Midbrain (tissue), 1 donor: ENCODE data around the gene ST3GAL3.

Experiments
- DNase-seq: peaks from one replicate; lab custom pipeline; 2025; lab: John Stamatoyannopoulos, UW

ST3GAL3 gene, protein sequence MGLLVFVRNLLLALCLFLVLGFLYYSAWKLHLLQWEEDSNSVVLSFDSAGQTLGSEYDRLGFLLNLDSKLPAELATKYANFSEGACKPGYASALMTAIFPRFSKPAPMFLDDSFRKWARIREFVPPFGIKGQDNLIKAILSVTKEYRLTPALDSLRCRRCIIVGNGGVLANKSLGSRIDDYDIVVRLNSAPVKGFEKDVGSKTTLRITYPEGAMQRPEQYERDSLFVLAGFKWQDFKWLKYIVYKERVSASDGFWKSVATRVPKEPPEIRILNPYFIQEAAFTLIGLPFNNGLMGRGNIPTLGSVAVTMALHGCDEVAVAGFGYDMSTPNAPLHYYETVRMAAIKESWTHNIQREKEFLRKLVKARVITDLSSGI

DNA sequence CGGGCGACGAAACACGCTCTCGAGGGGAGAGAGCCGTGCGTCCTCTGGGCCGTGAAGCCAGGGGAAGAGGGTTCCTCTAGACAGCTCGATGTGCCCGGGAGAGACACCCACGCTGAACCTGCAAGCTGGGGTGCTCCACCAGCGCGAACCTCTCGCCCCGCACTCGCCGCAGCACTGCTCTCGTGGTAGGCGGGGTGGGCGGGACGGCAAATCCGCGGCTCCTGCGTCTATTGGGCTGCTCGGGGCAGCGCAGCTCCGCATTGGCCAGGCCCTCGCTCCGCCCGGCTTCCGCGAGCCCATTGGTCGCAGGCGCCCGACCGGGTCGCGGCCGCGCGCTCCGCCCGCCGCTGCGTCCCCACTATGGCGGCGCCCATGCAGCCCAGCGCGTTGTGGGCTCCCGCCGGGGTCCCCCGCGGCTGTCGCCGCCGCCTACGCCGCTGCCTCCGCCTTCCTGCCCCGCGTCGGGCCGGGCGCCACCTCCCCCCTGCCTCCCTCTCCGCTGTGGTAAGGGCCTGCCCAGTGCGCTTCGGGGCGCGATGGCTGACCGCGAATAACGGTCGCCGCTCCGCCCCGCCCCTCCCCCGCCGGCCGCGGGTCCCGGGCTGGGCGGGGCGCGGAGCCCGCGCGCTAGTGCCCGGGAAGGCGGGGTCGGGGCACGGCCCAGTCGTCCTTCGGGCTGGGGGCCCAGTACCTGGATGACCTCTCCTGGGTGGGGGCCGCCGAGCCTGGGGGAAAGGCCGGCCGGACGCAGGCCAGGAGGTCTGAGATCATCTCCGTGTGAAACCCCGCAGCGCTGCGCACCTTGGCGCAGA, at the start of gene ST3GAL3:
ST3GAL3 (plus strand) TSS at position 347 of the 812 bp plus-strand sequence. CDS start 28,727 bp downstream, outside the sequence.
- DNase-seq: peak; percentile 92

DNA sequence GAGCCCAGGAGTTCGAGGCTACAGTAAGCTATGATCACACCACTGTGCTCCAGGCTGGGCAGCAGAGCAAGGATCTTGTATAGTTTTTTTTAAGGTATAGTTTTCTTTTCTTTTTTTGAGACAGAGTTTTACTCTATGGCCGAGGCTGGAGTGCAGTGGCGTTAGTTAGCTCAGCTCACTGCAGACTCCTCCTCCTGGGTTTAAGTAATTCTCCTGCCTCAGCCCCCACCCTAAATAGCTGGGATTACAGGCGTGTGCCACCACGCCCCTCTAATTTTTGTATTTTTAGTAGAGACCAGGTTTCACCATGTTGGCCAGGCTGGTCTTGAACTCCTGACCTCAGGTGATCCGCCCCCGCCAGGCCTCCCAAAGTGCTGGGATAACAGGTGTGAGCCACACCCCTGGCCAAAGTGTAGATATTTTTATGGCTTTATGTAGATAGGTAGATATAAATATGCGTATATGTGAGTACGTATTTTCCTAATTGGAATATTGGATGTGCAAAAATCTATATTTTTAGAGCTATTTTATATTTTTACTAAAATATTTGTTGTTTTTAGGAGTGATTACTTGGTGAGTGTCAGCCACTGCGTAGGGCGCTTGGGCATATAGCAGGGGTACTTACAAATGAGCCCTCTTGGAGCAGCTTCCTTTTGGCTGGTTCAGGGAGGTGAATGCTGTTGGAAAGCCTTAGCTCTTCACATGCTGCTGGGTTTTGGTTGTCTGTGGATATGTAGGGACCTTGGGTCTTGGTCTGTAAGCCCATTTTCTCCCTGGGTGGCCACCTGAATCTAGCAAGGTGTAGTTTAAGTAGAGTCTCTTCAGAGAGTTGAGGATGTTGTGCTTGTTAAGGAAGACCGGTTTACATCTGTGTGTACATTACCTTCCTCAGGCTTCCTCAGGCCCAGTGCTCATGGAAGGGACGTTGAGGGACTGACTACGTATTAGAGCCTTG, 47.8 kb upstream of the ST3GAL3 start:
- no peak for DNase-seq

DNA sequence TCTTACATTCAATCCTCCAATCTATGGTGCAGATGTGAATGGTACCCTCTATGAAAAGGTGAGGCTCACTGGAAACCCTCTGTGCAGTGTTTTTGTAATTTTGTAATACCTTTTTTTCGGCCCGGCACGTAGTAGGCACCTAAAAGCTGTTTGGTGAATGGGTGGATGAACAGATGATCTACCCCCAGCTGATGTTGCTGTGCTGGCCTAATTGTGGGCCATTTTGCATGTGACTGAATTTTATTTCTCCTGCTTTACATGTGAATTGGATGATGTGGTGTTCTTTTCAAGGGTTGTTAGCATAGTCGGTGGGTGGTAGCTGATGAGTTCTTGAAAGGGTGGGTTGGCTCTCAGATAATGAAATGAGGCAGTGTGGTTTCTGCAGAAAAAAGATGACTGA, 47.0 kb upstream of the ST3GAL3 start:
- DNase-seq: no peak

DNA sequence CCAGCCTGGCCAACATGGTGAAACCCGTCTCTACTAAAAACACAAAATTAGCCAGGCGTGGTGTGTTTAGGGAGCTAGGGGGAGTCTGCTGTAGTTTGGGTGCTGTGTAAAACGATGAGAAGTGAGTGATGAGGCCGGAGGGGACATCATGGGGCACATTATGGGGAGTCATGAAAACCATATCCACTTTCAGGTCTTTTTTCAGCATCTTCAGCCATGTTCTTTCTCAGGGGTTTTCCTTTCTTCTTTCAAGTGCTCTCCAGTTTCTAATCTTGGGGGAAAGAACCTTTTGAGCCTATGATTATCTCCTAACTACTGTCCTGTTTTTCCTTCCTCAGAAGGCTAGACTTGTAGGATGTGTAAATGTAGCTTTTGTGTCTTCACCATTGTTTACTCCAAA, 43.0 kb upstream of the ST3GAL3 start:
- DNase-seq: no peak

DNA sequence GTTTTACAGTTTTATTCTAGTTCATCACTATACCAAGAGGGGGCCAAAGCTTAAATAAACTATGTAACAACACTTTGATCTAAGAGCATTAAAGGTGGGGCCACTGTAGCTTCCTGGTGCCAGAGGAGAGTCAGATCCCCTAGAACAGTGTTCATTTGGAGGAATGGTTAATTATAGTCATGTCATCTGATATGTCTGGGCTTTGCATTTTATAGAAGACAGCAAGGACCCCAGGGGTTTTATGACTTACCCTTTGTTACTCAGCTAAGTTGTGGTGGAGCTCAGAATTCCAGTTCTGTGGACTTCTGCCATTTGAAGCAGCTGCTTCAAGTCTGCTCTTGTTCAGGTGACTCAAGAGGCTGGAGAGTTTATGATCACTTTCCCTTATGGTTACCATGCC, 40.7 kb upstream of the ST3GAL3 start:
- no peak for DNase-seq

DNA sequence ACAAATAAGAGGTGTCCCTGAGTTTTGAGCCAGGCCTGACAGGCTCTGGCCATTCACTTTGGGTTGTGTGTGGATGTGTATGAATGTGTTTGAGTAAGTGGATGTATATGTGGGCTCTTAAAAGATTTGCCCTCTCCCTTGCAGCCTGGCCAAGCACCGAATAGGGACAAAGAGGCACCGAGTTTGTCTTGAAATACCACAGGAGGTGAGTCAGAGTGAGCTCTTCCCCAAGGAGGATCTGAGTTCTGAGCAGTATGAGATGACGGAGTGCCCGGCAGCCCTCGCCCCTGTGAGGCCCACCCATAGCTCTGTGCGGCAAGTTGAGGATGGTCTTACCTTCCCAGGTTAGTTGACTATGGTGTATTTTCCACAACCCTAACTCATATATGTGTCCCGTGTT, 38.4 kb upstream of the ST3GAL3 start:
- no peak for DNase-seq

DNA sequence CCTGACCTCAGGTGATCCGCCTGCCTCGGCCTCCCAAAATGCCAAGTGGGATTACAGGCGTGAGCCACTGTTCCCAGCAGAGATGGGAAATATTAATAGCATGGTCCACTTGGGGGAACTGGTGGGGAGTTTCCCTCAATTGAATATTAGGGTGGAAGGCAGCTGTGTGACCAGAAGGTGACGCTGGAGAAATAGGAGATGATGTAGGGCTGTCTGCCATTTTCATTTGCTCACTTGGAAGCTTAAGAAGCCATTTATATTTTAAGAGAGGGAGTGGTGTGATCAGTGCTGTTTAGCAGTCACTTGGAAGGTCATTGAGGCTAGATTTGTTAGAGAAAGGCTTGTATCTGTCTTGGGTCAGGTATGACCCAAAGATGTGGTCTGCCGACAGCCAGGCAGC, 37.5 kb upstream of the ST3GAL3 start:
- DNase-seq: no peak

DNA sequence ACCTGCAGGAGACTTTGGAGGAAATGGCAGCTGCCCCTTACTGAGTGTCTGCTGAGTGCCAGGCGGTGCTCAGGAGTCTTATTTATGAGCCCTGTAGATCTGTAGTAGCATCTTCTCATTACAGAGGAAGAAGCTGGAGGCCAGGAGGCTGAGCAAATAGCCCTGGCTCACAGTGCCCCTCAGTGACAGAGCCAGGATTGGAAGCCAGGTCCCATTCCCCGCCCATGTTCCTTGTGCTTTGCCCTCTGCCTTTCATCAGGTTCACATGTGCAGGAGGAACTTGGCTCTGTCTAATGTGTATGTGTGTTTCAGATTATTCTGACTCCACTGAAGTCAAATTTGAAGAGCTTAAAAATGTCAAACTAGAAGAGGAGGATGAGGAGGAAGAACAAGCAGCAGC, 36.1 kb upstream of the ST3GAL3 start:
- DNase-seq: no peak

DNA sequence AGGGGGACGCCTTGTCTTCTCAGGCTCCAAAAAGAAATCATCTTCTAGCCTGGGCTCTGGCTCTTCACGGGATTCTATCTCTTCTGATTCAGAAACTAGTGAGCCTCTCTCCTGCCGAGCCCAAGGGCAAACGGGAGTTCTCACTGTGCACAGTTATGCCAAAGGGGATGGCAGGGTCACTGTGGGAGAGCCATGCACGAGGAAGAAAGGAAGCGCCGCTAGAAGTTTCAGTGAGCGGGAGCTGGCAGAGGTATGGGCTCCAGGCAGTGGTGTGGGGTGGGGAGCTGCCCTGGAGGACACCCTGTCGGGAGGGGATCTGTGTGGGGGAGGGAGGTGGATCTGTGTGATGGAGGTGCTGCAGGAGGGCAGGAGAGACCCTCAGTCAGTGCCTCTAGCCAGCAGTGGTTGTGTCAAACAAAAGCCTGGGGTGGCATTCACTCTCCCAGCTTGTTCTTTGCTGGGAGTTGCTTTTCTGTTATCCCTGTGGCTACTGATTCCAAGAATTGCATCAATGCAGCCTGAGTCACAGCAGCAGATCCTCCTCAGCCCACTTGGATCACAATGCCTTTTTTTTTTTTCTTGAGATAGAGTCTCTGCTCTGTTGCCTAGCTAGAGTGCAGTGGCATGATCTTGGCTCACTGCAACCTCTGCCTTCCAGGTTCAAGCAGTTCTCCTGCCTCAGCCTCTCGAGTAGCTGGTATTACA, 35.6 kb upstream of the ST3GAL3 start:
- DNase-seq: no peak

DNA sequence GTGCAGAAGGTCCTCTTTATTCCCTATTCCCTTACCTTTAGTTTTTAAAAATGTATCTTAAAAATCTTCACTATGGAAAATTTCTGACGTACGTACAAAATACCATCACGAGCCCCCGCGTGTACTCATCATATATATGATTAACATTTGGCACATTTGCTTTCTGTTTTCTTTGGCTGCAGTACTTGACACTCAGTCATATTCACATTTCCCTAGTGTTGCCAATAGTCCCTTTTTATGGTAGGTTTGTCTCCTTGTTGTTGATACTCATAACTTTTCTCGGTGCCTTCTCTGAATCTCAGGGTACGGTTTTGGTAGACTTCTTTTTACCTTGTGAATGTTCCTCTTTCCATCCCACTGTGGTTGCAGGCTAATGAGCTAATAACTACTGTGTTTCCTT, 34.1 kb upstream of the ST3GAL3 start:
- no peak for DNase-seq

DNA sequence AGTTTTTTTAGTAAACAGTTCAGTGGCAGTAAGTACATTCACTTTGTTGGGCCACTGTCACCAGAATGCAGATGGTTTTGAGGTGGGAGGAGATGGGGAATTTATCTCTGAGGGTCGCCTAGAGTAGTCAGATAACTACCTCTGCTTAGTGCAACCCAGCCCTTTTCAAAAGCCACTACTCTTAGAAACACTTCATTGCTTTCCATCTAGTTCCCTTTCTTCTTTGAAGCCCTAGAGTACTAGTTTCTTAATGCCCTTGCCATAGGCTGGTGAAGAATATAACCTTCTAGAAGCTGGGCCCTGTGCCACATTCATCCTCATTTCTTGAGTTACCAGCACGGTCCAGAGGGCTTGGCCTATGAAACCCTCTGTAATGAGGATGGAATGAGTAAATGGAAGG, 28.4 kb upstream of the ST3GAL3 start:
- no peak for DNase-seq

DNA sequence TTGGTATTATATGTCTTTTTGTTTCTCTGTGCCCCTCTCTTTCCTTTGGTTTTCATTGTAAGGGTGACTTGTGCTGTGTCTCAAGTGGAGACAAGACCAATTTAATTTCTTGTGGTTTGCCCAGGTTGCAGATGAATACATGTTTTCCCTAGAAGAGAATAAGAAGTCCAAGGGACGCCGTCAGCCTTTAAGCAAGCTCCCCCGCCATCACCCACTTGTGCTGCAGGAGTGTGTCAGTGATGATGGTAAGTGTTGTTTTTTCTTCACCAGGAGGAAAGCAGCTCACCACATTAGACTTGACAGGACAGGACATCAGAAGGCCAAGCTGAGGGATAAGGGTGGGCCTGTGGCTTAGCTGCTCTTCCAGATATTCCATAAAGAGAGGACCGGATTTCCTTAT, 23.8 kb upstream of the ST3GAL3 start:
- DNase-seq: no peak

DNA sequence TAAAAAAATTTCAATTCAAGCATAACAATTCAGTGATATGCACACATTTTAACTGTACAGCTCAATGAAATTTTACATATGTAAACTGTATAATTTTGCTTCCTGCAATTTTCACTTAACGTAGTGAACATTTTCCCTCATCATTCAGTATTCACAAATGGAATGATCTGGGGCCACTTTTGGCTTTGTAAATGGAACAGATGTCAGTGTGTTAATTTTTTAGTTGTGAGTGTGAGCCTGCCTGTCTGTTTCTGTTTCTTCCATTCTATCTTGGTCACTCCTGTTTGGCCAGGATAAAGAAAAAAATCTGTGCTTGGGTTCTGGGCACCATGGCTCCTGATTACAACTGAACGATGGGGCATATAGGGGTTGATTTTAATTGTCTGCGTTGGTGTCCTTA, 20.5 kb upstream of the ST3GAL3 start:
- DNase-seq: no peak

DNA sequence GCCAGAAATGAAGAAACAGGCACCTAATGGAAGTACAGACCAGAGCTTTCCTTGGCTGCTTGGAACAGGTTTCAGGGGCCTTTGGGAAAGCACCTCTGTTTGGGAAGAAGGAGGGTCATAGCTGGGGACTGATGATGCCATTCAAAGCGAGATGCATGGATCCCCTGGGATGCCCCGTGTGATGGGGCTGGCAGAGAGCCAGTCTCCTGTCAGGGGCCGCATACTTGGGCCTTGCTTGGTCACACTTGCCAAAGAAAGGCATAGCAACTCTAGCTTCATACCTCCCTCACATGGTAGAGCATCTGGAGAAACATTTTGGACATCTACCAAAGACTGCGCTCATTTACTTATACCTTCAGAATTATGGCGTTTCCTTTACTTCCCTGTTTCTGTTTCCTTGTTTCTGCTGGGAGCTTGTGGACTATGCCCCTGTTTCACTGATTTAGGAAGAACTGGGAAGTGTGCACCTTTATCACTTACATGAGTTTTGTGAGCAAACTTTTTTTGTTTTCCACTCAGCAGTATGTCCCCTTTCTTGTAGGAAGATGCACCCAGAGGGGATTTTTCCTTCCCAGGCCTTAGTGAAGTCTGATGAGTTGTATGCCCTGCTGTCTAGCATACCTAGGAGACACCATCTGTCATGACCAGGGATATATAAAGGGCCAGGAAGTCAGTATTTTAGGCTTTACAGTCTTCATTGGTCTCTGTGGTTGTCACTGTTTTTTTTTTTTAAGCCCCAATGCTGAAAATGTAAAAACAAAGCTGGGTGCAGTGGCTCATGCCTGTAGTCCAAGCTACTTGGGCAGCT, 19.8 kb upstream of the ST3GAL3 start:
- no peak for DNase-seq

DNA sequence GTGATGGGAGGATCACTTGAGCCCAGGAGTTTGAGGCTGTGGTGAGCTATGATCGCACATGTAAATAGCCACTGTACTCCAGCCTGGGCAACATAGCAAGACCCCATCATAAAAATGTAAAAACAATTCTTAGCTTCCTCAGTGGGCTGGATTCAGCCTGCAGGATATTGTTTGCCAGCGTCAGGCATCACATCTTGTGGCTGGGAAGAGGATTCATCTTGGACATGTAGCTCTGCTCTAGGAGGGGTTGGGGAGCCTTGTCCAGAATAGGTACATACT, 19.3 kb upstream of the ST3GAL3 start:
- no peak for DNase-seq

DNA sequence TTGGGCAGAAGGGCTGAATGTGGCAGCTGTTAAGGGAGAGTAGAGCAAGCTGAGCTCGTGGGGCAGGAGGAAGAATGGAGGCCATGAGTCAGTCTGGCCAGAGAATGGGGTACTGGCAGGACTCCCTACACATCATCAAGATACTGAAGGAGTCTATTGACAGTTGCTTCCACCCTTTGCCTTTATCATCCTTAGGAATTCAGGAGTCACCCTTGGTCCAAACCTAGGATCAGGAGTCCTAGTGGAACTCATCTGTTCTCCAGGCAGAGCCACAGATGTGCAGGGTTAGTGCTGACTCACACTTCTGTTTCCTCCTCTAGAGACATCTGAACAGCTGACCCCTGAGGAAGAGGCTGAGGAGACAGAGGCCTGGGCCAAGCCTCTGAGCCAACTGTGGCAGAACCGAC, 18.7 kb upstream of the ST3GAL3 start:
- DNase-seq: no peak

DNA sequence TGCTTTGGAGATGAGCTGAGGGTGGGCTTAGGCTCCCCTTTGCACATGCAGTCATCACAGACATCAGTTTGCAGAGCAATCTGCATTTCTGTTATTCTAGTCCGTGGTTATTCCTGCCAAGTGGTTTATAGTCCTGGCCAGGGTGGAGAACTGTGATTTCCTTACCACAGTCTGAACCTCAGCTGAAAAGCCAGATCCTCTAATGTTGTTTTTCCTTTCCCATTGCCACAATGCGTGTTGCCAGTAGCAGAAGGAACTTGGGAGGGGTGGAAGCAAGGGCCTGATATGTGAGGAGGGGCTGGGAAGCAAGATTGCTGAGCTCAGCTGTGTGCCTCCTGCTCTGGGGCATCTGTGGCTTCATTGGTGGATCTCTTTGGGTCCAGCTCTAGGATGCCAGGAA, 18.0 kb upstream of the ST3GAL3 start:
- DNase-seq: no peak

DNA sequence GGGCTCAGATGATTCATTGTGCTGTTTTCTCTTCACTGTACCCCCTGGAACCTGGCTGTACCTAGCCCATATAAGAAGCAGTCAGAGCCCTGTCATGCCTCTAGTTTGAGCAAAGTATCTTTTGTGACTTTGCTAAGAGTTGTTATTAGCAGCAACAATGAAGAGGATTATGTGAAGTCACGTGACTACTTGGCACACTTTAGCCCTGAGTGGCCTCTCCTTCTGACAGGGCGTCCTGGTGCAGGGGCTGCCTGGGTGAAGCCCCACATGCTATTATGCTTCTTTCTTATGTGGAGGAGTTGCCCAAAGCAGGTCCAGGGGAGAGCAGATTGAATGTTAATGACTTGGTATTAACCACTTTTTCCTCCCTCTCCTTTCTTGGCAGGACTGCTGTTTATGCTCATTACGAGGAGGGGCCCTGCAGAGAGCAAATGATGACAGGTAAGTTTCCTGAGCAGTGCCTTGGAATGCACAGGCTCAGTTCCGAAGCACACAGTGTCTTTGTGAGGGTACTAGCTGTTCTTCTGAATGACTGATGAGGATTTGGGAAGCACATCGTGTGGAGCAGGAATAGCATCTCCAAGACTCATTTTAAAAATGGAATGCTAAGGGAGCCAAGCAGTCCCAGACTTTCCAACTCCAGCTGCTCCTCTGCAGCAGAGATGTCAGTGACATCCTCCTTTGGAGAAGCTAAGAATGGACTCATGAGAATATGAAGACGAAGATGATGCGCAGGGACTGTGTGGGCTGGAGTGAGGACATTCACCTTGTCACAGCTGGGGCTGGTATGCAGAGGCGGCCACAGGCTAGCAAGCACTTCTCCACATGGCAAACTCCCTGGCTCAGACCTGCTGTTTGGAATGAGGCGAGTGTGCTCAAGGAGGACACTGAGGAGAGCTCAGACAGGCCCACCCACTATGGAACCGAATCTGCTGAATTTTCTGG, 15.2 kb upstream of the ST3GAL3 start:
- peak; percentile 77 for DNase-seq

DNA sequence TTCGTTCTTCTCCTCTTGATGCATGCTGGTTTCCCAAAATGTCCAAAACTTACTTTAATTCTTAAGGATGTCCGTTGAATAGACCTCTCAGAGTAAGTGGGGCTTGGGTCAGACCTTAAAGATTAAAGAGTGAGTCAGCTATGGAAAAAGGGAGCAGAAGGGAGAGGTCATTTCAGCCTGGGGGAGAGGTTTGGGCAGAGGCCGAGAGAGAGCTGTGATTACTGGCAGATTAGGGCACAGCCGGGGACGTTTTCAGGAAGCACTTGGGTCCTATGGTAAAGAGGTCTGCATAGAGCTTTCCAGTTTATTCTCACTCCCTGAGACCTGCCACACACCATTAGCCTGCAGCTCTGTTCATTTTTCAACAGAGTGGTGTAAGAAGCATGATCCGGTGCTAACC, 14.0 kb upstream of the ST3GAL3 start:
- no peak for DNase-seq

DNA sequence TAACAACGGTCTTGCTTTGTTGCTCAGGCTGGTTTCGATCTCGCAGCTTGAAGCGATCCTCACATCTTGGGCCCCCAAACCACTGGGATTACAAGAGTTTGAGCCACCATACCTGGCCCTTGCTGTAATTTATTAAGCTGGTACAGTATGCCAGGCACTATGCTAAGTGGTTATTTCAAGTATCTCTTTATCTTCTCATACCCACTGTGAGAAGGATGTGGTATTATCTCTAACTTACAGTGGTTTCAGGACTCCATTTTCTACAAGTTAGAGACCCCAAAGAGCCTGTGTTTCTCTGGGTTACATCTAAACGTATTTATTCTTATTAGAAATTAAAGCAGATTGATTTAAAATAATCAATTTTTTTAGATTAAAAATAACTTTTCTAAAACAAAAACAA, 8.1 kb upstream of the ST3GAL3 start:
- DNase-seq: no peak
